NOMO-1 treated with dmso at 0.1 percent for 144 hours (cell line): ENCODE measurements around the gene HIPK2.

Source experiments
- DNase-seq: peaks from one replicate; lab custom pipeline; 2025; ENCODE audit not compliant: unreplicated experiment; lab: John Stamatoyannopoulos, UW

Gene HIPK2

GRCh38 chr7:139716156-139716942 is 61.4 kb downstream of the HIPK2 start:
- no peak for DNase-seq

- DNase-seq, result no peak
These were observed 62.5 kb downstream of the HIPK2 start for GRCh38 chr7:139715194-139715815.

GRCh38 chr7:139714163-139714901 is 63.5 kb downstream of the HIPK2 start:
- DNase-seq, result no peak

GRCh38 chr7:139713526-139714162 is 64.2 kb downstream of the HIPK2 start:
- no peak for DNase-seq

- no peak for DNase-seq
These were observed 64.7 kb downstream of the HIPK2 start for GRCh38 chr7:139713061-139713460.

GRCh38 chr7:139711991-139712743 is 65.6 kb downstream of the HIPK2 start:
- no peak for DNase-seq

- no peak for DNase-seq
These were observed 67.8 kb downstream of the HIPK2 start for GRCh38 chr7:139710036-139710435.

- no peak for DNase-seq
These were observed 68.3 kb downstream of the HIPK2 start for GRCh38 chr7:139709485-139709884.

GRCh38 chr7:139708541-139708940 is 69.3 kb downstream of the HIPK2 start:
- no peak for DNase-seq

- DNase-seq, result no peak
These were observed 71.0 kb downstream of the HIPK2 start for GRCh38 chr7:139706837-139707236.

GRCh38 chr7:139704308-139704879 is 73.4 kb downstream of the HIPK2 start:
- no peak for DNase-seq

- DNase-seq, result no peak
These were observed 74.1 kb downstream of the HIPK2 start for GRCh38 chr7:139703487-139704307.

GRCh38 chr7:139702811-139703486 is 74.8 kb downstream of the HIPK2 start:
- DNase-seq, result no peak

- DNase-seq, result no peak
These were observed 75.5 kb downstream of the HIPK2 start for GRCh38 chr7:139702313-139702731.

- DNase-seq, result no peak
These were observed 75.9 kb downstream of the HIPK2 start for GRCh38 chr7:139701908-139702307.

- DNase-seq, result no peak
These were observed 77.1 kb downstream of the HIPK2 start for GRCh38 chr7:139700505-139701235.

- DNase-seq, result no peak
These were observed 77.9 kb downstream of the HIPK2 start for GRCh38 chr7:139699640-139700504.
